Mucosa of descending colon (tissue), 3 donors: ENCODE measurements around the gene ST8SIA4. TPM values are rescaled to one million over a fixed set of nuclear protein-coding genes. Genes with fewer than 3 reads are reported as not detected.
"Not testable (repeated sequence)": the region's sequence is repeated elsewhere in the genome, so short reads cannot be mapped to it uniquely, and the experiment has no call there.

Source experiments
- ATAC-seq: fragments of 200-7000 bp; cut with Tn5 transposase; one replicate; pipeline ENCODE4 v1.9.1; 2020; ENCODE audit warnings: mild to moderate bottlenecking, moderate library complexity
- DNase-seq, 3 donors: peaks; one replicate each; pipeline ENCODE4 v3.0.0-alpha.2; 2020
- H3K36me3 ChIP-seq: fragments of 200-600 bp; one replicate; pipeline ENCODE4 v1.8.0; 2021; ENCODE audit warnings: low read depth, mild to moderate bottlenecking
- H3K4me1 ChIP-seq: fragments of 200-600 bp; one replicate; pipeline ENCODE4 v1.8.0; 2021; ENCODE audit warnings: low read depth, mild to moderate bottlenecking
- H3K4me3 ChIP-seq: fragments of 200-600 bp; one replicate; pipeline ENCODE4 v1.8.0; 2021; ENCODE audit warnings: mild to moderate bottlenecking
- H3K9me3 ChIP-seq: fragments of 200-600 bp; one replicate; pipeline ENCODE4 v1.8.0; 2021; ENCODE audit warnings: mild to moderate bottlenecking
- intact Hi-C, 2 donors: fragments of 100-400 bp; cut with DNase I in 1 of 2; cut with micrococcal nuclease in 1 of 2; formaldehyde crosslinking; loops; one replicate each; pipeline versions ENCODE4 v1.11.0 to v1.11.1; 2022; cut with DNase I, micrococcal nuclease
- total RNA-seq, 3 donors: library from RNA; stranded (reverse); fragmentation: NEBNext Ultra II Directional in 2 of 3; extraction: Animal tissue kit (Norgen Biotek cat#: 25700) in 2 of 3; gene quantifications; one replicate each; pipeline versions ENCODE4 v1.2.1 to v1.2.4, GENCODE V29; 2021 to 2023
- TF ChIP-seq, protein P1 (sequence below): fragments of 200-600 bp; IDR thresholded peaks from one replicate; pipeline ENCODE4 v1.8.0; 2022; ENCODE audit warnings: antibody characterized with exemption, mild to moderate bottlenecking
- donor health status: DM: no; HTN: no; CAD: no; lungs with moderate emphysema.
- donor health status: DM: no; HTN: no; CAD: no.
- donor health status: DM: no; HTN: yes; CAD: no.

The ST8SIA4 gene
- total RNA-seq, 3 donors from 2014 or later = 4.7 to 9.6 (median 5.7) TPM

DNA sequence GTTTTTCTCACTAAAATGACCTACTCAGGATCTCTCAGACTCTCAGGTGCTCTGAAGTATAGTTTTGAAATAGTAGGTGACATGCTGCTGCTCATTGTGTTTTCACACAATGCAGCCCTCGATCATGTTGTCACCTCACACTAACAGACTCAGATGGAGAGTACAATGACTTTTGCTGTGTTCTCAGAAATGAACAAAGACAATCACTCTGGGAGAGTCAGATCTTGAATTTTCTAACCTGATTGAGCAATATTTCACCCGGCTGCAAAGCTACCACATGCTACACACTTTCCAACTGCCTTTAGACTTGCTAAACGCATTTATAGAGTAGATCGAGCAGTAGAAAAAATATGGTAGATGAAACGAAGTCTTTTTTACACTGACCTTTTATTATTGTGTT lies 113.4 kb downstream of the ST8SIA4 start:
- intact Hi-C loops = no loop called here
- peaks cover 6% of the 10 kb centered on the region for H3K9me3 ChIP-seq
- no peak overlapping the region for H3K4me3 ChIP-seq
- no peak for DNase-seq
- H3K4me1 ChIP-seq = no peaks in the 10 kb centered on the region
- ATAC-seq = no peak
- TF ChIP-seq, protein P1, sequence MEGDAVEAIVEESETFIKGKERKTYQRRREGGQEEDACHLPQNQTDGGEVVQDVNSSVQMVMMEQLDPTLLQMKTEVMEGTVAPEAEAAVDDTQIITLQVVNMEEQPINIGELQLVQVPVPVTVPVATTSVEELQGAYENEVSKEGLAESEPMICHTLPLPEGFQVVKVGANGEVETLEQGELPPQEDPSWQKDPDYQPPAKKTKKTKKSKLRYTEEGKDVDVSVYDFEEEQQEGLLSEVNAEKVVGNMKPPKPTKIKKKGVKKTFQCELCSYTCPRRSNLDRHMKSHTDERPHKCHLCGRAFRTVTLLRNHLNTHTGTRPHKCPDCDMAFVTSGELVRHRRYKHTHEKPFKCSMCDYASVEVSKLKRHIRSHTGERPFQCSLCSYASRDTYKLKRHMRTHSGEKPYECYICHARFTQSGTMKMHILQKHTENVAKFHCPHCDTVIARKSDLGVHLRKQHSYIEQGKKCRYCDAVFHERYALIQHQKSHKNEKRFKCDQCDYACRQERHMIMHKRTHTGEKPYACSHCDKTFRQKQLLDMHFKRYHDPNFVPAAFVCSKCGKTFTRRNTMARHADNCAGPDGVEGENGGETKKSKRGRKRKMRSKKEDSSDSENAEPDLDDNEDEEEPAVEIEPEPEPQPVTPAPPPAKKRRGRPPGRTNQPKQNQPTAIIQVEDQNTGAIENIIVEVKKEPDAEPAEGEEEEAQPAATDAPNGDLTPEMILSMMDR = no peak
- H3K36me3 ChIP-seq = no peaks in the 10 kb centered on the region

DNA sequence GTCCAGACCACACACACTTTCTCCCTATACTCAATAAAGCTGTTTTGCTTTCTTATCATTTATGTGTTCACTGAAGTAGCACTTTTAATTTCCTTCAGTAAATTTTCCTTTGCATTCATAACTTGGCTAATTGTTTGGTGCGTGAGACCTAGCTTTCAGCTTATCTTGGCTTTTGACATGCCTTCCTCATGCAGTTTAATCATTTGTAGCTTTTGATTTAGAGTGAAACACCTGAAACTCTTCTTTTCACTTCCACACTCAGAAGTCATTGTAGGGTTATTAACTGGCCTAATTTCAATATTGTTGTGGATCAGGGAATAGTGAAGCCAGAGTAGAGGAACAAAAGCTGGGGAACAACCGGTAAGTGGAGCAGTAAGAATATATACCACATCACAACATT lies 114.7 kb downstream of the ST8SIA4 start:
- Histone ChIP-seq H3K4me1 (no peaks in the 10 kb centered on the region), H3K36me3 (no peaks in the 10 kb centered on the region), H3K4me3 (no peak overlapping the region), H3K9me3 (no peaks in the 10 kb centered on the region)
- no peak for ATAC-seq
- TF ChIP-seq, protein P1 = no peak
- no peak for DNase-seq
- intact Hi-C loops = no loop called here

DNA sequence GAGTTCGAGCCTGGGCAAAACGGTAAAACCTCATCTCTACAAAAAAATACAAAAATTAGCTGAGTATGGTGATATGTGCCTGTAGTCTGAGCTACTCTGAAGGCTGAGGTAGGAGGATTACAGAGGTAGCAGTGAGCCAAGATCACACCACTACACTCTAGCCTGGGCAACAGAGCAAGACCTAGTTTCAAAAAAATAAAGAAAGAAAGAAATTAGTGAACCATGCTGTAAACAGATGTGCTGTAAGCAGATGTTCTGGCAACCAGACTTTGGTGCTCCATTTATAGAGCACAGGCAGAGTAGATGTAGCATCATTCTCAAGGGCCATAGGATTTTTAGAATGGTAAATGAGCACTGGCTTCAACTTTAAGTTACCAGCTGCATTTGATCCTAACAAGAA lies 115.4 kb downstream of the ST8SIA4 start:
- intact Hi-C loops = no loop called here
- DNase-seq (no peak), ATAC-seq (no peak)
- TF ChIP-seq, protein P1 = no peak
- H3K9me3 ChIP-seq = no peaks in the 10 kb centered on the region
- no peaks in the 10 kb centered on the region for H3K36me3 ChIP-seq
- no peaks in the 10 kb centered on the region for H3K4me1 ChIP-seq
- no peak overlapping the region for H3K4me3 ChIP-seq

DNA sequence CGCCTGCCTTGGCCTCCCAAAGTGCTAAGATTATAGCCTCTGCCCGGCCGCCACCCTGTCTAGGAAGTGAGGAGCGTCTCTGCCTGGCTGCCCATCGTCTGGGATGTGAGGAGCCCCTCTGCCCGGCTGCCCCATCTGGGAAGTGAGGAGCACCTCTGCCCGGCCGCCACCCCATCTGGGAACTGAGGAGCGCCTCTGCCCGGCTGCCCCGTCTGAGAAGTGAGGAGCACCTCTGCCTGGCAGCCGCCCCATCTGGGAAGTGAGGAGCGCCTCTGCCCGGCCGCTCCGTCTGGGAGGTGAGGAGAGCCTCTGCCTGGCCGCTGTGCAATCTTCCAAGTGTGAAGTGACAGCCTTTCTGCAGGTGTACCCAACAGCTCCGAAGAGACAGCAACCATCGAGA lies 117.5 kb downstream of the ST8SIA4 start:
- H3K36me3 ChIP-seq, ATAC-seq, DNase-seq, intact Hi-C loops, H3K4me1 ChIP-seq, H3K4me3 ChIP-seq, H3K9me3 ChIP-seq: not testable (repeated sequence)

DNA sequence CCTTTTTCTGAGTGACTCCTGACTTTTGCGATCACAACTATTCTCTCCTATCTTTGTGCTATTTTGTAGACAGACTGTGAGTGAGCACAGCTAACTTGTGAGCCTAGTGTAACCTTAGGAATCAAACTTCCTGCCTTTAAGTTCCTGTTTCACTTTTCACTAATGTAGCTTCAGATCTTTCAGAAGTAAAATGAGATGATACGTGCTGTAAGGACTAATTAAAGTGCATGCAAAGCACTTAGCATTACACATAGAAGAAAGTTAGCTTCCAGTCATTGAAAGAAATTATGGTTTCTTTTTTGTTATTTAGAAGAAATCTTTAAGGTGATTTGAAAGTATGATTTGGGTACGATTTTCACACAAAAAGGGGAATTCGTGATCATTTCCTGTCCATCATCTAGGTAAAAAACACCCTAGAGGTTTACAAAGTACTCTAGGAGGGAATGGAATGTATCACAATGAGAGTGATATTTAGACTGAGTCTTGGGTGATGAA lies 122.7 kb downstream of the ST8SIA4 start:
- peaks cover 5% of the 10 kb centered on the region for H3K4me1 ChIP-seq
- DNase-seq (no peak), ATAC-seq (peak; percentile 65)
- intact Hi-C loops = no loop called here
- TF ChIP-seq, protein P1 = no peak
- H3K4me3 ChIP-seq = no peak overlapping the region
- no peaks in the 10 kb centered on the region for H3K9me3 ChIP-seq
- H3K36me3 ChIP-seq = no peaks in the 10 kb centered on the region

DNA sequence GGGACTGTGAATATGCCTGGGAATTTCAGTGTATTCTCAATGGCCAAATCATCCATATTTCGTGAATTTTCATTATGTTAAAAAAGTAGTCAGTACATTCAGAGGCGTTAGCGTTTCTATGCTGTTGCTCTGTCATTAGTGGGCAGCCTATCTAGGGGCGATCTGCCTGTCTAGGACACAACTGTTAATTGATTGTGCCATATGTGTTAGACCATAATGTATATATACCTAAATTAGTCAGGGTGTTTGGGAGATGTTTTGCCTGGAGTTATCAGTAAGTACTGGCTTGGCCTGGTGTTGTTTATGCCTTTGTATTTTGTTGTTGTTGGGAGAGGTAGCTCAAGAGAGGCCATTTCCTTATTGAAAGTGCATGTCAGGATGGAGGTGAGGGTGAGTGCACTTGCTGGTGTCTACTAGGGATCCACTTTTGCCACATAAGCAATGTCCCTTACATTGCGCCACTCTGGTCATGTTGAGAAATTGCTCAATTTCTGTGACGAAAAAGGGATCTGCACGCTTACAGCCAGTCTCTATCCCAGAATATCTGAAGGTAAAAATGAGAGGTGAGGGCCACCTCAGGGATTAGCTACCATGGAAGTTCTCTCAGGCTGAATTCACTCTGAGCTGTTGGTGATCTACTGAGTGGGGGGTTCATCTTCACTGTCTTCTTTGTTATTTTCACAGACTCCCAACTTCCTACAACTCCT lies 123.3 kb downstream of the ST8SIA4 start:
- Histone ChIP-seq H3K4me1 (peaks cover 5% of the 10 kb centered on the region), H3K4me3 (no peak overlapping the region), H3K9me3 (no peaks in the 10 kb centered on the region), H3K36me3 (no peaks in the 10 kb centered on the region)
- TF ChIP-seq, protein P1 = no peak
- intact Hi-C loops = no loop called here
- peak in 1 of 3 donors; percentile 36 for DNase-seq
- ATAC-seq = peak; percentile 54
